Right hindlimb (tissue), 1 donor: ENCODE data around the gene NEURL3.

ENCODE experiments used
- DNase-seq: peaks from one replicate; pipeline ENCODE4 v3.0.0-alpha.2; 2018

NEURL3 gene

DNA sequence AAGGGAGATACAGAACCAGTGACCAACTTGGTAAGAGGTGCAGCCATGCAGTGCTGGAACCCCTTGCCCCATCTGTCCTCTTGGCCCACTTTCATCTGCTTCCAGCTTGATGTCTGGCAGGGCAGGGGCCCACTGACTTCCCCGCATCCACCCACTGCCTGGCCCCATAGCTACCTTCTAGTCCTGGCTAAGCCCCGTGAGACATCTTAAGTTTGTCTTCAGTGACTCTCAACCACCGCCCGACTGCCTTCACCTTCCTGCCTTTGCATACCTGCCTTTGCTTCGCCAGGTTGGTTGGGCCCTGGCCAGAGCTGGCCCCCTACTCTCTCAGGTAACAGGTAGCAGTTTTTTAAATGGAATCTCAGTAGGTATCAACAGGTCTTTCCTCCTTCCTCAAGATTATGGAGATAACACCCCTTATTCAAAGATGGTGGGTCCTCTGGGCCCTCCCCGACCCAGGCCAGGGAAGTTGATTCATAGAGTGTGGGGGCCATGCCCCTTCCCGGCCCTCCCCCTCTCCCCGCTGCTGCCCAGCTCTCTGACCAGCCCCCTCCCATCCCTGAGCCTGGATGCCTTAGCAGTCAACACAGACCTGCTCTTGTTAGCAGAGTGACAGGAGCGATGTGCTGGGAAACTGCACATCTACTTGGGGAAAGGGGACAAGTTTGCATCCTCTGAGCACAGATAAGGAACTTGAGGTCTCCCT lies 34.2 kb upstream of the NEURL3 start:
- DNase-seq: no peak

- DNase-seq: peak; percentile 75
Observed at GRCh38 chr2:96538487-96539214, 33.5 kb upstream of the NEURL3 start.

- no peak for DNase-seq
Observed at GRCh38 chr2:96537734-96538486, 32.8 kb upstream of the NEURL3 start.

DNA sequence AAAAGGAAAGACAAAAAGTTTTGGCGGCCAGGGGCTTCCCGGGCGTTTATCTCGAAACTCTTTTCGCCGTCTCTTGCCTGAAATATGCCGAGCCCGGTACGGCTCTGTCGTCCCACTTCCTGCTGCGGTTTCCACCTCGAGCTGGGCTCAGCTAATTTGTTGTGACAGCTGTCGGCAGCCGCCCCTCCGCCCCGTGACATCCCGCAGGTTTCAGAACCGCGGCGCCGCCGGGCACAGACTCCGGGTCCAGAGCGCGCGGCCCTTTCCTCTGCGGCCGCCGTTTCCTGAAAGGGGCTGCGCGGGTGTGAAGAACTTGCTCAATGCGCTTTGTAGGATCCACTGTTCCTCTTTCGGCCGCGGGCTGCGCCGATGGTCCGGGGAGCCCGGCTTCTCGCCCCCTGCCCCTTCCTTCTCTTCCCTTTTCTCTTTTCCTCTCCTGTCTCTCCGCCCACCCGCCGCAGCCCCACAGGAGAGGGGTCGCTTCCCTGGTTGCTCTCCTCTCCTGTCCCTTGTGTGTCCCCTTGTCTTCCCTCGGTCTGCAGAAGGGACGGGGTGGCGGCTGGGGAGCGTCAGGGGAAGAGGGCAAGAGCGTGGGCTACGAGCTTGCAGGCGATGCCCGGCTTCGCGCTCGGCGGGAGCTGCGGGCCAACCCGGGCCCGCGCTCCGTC lies 32.0 kb upstream of the NEURL3 start:
- DNase-seq: peak; percentile 74

- DNase-seq: peak; percentile 94
Observed at GRCh38 chr2:96536445-96537065, 31.4 kb upstream of the NEURL3 start, which contains the start of gene ARID5A. TSS of gene ARID5A (plus strand) at chr2:96536752. CDS start at chr2:96536827, 75 bp downstream.

DNA sequence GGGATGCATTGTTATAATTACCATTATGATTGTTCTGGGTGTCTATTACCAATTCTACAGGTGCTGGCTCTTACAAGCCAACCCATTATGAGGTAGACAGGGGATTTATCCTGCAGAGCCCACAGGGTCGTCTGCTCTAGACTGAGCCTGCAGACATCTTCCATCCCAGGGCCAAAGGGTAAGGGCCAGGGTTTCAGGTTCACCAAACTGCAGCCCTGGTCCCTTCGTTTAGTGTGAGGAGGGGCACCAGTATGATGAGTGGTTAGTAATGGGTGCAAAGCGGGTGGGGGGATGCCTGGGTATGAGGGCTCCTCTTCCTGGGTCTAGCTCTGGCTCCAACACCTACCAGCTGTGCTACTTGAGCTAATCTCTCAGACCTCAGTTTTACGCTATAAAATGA lies 30.2 kb upstream of the NEURL3 start:
- no peak for DNase-seq

DNA sequence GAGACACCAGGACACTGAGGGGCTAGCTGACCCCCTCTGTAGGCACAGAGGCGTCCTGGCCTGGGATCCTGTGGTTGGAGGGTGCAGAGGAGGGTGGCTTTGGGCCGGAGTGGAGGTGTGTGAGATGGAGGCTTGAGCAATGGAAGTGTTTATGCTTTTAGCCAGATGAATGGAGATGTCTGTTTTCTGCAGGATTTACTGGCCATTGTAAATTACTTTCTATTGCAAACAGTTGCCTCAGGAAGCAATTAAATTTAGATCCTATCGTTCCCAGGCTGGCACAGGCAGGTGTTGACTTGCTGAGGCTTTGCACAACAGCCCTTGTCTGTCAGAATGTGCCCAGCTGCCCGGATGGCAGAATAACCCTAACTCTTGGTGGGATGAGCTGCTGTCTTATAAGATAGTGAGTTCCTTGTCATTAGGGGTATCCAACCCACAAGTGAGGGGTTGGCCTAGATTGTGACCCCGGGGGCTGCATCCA lies 29.6 kb upstream of the NEURL3 start:
- DNase-seq: no peak

DNA sequence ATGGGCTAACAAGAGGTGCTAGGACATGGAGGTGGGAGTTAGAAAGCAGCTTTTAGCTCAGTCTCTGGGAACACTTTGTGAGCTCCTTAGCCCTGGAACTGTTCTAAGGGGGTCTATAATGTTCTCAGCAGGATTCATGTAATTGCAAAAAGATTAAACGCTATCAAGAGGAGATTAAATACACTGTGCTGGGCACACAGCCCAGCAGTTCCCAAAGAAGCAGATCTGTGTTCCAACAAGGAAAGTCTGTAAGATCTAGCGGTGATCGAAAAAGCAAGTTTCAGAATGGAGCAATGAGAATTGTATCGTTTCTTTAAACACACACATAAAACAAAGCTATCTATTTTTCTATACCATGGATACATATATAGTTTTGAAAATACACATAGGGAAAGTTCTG lies 29.0 kb upstream of the NEURL3 start:
- DNase-seq: no peak

DNA sequence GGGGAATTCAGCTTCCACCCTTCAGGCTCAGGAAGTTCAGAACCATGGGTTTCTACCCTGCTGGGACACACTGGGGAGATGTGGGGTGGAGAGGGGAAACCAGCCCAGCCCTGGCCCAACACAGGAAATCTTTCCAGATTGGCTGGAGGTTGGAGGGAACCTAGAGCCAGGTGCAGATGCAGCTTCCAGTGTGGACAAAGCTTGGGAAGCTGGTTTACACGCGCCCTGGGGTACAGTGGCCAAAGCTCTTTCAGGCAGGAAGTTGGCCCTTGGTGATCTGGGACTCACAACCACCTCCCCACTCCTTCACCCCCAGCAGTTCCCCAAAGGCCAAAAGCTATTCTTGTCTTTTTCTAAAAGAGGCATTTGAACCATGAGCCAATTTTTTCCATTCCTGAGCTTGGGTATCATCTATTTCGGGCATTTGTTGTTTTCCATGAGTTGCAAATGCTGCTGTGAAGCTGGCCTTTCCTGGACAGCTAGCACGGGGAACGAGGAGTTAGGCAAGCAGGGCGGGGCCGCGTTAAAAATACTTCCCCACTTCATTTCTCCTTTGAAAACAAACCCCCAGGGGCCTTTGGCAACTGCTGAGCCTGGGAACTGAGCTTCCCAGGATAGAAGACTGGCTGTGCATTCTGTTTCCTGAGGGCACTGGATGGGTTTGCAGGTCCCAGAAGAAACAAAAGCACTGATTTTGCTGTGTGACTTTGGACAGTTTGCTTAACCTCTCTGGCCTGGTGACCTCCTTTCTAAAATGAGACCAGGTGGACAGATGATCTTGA lies 28.3 kb upstream of the NEURL3 start:
- peak; percentile 79 for DNase-seq

DNA sequence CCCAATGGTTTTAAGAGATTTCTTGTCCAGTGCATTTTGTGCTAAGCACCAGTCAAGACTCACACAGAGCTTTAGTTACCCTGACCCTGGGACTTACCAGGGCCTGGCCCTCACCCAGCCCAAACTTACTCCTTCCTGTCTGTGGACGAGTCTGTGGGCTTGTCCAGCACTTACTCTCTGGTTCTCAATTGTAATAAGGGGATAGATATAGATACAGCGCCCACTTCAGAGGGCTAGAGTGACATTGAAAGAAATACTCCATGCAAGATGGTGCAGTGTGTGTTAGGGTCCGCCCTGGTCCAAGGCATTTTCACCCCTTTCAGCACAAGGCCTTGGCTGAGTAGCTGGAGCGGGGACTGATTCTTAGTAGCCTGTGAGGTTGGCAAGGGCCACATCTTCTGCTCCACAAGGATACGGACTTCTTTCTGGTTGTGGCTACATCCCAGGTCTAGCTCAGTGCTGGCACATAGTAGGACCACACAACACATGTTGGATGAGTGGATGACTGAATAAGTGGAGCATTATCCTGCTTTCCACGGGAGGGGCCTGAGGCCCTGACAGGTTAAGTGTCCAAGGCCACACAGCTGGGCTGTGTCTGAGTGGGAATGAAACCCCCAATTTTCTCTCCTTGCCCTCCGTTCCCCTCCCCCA lies 27.6 kb upstream of the NEURL3 start:
- DNase-seq: no peak

DNA sequence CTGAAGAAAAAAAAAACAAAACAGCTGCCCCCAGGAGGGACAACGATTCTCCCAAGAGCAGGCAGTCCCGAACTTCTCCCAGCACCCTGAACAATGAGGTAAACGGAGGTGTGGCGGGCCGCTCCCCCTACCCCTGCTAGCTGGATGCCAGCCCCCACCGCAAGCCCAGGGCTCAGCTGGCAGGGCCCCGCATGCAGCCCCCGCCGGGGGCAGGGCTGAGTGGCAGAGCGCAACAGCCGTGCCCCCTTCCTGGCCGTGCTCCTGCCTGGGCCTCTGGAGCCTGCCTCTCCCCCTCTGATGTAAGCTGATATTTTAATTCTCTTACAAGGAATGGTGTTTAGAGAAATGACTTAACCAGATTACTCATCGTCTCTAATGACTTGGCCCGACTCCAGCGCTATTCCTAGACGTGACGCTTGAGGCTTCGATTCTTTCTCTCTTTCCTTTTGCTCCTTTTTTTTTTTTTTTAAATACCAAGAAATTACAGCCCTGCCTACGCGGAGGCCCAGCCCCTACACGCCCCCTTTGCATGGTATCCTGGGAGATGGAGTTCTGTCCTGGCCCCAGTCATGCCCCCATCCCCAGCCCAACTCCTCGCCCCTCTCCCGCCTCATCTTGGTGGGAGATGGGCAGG lies 26.8 kb upstream of the NEURL3 start:
- peak; percentile 95 for DNase-seq

- DNase-seq: no peak
Observed at GRCh38 chr2:96531366-96531765, 26.2 kb upstream of the NEURL3 start.

DNA sequence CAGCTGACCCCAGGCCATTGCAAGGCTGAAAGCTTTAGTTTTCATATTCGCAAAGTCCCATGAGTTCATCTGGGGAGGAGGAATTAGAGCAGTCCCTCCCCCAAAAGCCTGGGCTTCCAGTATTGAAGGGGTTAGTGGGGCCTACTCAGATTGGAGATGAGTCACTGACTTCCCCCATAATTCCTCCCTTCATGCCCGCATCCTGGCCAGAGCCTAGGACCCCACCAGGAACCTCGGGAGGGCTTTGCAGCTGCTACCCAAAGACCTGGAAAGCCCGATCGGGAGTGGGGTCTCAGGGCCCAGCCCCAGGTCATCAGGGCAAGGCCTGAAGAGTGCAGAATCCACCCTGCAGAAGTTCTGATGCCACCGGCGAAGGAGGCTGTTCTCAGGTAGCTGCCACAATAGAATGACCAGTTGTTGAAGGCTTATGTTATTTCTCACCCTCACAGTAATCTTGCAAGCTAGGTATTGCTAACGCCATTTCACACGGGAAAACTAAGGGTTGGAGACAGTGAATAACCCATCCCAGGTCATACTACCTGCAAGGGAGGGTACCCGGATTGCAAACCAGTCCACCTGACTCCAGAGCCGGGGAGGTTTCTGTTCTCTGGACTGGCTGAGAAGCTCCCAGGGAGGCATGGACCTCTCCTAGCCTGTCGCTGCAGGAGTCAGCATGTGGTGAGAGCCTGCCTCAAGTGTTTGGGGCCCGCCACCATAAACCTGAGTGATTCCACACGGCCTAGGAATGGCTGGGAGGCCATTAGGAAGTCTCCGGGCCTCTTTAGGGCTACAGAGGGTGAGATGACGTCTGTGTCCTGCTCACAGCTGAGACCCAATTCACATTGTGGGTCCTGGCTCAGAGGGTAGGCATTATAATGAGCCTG lies 25.6 kb upstream of the NEURL3 start:
- DNase-seq: no peak

- DNase-seq: no peak
Observed at GRCh38 chr2:96530144-96530430, 24.9 kb upstream of the NEURL3 start.

GRCh38 chr2:96529376-96530143 lies 24.4 kb upstream of the NEURL3 start:
- DNase-seq: no peak

DNA sequence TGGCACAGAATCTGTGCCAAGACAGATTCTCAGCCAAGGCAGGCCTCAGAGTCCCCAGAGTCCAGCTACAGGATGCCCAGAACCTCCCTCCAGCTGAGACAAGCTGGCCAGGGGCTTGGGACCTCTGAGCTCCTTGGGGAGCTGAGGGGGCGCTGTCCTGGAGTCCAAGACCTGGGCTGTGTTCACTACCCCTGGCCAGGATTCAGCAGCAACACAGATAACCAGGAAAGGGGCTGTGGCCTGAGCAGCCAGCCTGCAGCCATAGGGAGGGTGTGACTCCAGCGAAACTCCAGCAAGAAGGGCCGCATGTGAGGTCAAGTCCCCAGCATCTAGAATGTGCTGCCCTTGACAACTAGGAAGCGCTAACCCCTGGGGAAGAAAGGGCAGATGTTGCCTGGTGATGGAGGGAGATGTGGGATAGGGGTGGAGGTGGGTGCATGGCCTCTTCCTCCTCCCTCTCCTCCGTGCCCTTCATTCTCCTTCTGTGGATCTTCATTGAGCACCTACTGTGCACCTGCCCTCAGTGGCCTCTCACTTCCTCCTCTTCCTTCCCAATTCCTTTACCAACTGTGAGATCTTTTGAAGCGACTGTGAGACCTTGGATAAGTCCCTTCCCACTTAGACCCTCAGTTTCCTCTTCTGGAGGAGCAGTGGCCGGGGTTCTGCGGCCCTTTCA lies 23.7 kb upstream of the NEURL3 start:
- DNase-seq: no peak

DNA sequence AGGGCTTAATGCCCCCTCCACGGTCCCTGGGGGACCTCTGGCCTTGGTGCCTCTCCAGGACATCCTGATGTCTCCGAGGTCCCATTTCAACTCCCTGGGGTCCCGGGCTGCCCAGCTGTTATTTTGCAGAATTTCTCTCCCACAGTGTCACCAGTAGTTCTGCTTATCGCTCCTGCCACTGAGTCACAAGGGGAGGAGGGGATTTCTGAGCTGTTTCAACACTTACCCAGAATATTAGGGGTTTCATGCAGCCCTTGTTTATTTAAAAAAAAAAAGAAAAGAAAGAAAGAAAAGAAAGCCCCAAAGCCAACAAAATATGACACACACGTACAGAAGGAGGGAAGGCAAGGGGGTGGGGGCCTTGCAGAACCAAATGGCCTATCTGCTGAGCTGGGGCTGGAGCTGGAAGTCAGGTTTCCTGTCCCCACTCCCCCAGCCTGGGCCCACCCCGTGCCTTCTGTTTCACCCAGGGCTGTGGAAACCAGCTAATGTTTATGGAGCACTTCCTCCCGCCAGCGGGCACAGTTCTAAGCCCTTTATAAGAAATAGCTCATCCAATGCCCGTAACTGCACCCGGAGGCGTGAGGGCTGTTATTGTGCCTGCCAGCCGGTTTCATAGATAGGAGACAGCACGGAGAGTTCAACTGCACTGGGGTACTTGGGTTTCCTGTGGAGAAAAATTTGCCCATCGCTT lies 23.0 kb upstream of the NEURL3 start:
- DNase-seq: peak; percentile 75
